GM10847 (cell line): ENCODE measurements around the gene ZNF254.
A peak's percentile ranks its signal among the peaks of the same experiment; 100 is the strongest.

ENCODE experiments used
- POLR2A ChIP-seq: IDR thresholded peaks from 2 replicates; pipeline ENCODE4 v1.6.1; 2011; ENCODE audit not compliant: insufficient read length; ENCODE audit errors: extremely low read depth

The ZNF254 gene

DNA sequence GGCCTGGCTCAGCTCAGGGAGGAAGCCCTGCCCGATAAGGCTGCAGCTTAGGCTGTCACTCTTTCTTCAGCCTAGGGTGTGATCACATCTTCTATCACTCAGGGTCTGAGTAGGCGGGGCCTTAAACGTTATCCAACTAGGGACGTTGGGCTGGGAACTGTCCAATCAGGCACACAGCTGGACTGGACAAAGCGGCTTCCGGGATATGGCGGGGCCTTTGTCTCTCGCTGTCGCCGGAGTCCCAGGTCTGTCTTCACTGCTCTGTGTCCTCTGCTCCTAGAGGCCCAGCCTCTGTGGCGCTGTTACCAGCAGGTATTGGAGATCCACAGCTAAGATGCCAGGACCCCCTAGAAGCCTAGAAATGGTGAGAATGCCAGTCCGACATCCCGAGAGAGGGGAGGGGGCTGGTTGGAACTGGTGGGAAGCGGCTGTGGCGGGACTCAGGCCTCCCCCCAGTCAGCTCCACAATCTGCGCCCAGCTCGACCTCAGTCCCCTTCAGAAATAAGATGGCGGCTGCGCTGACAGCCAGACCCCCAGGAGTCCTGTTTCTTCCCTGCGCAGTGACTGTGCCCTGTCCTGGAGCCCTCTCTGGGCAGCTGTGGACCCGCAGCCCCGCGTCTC lies at the start of gene ZNF254:
Gene ZNF254, plus strand, starts transcription at position 214 of the 622 bp plus-strand sequence. Its CDS starts 121 bp downstream, at position 335.
- TF ChIP-seq POLR2A = peak; percentile 65

DNA sequence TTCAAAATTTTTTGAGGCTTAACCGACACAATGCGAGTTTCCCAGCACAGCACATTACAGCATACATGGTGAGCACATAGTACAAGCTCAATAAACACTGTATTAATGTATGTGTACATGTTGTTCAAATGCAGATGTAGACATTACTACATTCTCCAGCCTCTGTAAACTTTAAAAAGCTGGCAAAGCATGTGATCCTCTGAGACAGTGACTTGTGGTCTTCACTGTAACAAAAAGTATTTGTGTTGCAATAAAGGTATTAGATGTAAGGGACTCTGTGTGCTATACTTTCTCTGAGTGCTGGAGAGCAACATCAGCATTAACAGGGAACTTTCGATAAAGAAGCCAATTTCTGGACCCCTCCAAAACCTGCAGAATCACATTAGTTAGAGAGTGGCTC lies 46.4 kb upstream of the ZNF254 start:
- TF ChIP-seq POLR2A = no peak

DNA sequence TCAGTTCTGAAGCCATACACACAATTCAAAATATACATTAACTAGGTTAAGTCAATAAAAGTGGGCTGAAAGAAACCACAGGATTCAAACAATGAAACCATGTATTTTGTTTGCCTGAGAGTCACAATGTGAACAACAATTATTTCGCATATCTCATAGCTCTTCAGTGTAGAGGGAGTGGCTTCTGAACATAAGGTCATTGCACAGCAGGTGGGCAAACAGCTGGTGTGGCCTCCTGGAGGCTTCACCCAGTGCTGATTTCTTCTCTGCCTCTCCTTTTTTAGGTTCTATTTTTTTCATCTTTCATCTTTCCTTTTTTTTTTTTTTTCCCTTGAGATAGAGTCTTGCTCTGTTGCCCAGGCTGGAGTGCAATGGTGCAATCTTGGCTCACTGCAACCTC lies 40.4 kb upstream of the ZNF254 start:
- TF ChIP-seq POLR2A = no peak

DNA sequence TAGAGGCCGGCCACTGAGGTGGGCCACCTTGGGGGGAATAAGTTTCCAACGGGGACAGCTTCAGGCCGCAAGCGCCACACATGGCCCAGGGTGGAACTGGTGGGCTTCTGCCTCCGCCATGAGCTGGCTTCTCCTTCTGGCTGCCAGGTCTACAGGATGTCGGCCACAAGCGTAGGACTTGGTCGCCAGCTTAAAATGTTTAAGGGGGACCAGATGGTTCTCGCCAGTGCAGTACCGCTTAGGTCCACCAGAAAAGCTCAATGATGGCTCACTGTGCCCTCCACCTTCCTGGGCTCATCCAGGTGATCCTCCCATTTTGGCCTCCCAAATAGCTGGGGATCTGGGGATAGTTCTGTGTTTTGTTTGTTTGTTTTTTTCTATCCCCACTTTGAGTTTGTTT lies 38.7 kb upstream of the ZNF254 start:
- no peak for TF ChIP-seq POLR2A

DNA sequence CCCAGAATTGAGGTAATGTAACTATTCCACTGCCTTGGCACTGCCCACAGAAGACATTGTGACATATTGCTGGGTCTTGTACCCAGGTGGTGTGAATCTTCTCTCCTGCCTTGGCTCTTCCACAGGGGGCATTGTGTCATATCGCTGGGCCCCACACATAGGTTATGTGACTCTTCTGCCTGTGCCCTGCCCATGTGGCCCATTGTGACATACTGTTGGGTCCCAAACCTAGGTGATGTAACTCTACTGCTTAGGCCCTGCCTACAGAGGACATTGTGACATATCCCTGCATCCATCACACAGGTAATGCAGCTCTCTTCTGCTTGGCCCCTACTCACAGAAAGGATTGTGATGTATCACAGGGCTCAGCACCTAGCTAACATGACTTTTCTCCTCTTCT lies 37.5 kb upstream of the ZNF254 start:
- no peak for TF ChIP-seq POLR2A

DNA sequence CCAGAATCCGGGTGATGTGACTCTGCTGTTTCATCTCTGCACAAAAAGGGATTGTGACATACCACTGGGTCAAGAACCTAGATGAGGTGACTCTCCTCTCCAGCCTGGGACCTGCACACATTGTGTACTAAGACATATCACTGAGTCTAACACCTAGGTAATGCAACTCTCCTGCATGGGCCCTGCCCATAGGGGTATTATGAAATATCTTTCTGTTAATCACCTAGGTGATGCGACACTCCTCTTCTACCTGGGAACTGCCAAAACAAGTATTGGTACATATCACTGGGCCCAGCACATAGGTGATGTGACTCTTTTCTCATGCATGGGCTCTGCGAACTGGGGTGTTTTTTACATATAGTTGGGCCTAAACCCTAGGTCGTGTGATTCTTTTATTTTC lies 35.5 kb upstream of the ZNF254 start:
- no peak for TF ChIP-seq POLR2A

DNA sequence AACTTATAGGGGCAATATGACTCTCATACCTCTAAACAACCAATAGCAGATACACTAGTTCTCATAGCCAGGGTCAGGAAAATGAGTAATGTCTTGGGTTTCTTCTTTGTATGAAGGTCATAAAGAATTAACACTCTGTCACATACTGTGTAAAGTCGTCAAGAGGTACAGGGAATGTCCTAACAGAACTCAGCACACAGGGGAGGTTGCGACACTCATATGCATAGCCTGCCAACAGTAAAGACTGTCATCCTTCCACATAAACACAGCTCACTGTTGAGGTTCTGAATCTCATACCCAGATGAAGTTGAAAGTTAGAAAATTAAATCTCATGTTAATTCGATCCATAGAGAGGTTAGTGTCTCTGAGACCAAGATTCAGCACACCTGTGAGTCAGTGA lies 34.2 kb upstream of the ZNF254 start:
- no peak for TF ChIP-seq POLR2A

DNA sequence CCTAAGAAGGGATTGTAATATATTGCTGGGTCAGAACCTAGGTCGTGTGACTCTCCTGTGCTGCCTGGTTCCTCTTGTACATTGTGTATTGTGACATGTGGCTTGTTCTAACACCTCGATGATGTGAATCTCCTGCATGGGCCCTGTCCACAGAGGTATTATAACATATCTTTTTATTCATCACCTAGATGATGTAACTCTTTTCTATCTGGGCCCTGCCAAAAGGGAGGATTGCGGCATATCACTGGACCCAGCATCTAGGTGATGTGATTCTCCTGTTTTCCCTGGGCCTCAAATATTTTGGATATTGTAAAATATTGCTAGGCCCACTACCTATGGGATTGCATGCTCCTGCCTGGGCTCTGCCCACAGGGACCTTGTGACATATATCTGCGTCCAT lies 33.4 kb upstream of the ZNF254 start:
- no peak for TF ChIP-seq POLR2A

DNA sequence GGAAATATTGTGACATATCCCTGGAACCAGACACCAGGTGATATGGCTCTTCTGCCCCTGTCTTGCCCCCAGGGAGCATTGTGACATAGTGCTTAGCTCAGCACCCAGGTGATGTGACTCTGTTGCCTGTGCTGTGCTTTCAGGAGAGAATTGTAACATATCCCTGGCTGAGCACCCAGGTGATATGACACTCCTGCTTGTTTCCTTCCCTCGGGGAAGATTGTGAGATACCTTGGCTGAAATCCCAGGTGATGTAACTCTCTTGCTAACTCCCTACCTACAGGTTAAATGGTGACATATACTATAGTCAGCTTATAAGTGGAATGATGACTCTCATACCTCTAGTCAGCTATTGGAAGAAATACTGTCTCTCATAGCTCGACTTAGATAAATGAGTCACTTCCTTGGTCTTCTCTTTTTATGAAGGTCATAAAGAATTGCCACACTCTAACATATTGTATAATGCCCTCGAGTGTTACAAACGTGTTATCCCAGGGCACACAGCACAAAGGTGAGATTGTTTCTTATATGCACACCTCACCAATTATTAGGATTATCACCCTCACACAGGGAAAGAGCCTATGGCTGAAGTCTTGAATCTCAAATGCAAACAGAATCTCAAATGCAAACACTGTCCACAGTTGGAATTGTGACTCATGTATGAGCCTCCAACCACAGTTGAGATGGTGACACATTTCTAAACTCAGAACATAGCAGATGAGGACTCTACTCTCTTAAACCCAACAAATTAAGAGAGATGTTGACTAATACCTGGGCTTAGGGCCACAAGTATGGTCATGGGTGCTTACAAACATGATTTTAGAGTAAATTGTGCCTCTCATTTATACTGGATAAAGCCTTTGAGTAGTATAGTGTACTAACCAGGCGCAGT lies 32.7 kb upstream of the ZNF254 start:
- no peak for TF ChIP-seq POLR2A

DNA sequence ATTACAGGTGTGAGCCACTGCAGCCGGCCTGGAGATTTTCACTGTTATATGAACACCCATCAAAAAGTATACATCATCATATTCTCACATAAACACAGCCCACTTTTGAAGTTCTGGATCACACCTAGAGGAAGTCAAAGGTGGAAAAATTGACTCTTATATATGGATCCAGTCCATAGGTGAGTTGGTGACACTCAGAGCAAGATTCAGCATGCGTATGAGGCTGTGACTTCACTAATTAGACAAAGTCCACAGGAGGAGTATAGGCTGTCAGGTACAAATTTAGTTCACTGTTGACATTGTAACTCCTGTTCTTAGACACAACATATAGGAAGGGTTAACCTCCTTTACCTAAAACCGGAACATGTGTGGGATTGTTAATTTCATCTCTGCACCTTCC lies 31.4 kb upstream of the ZNF254 start:
- no peak for TF ChIP-seq POLR2A

DNA sequence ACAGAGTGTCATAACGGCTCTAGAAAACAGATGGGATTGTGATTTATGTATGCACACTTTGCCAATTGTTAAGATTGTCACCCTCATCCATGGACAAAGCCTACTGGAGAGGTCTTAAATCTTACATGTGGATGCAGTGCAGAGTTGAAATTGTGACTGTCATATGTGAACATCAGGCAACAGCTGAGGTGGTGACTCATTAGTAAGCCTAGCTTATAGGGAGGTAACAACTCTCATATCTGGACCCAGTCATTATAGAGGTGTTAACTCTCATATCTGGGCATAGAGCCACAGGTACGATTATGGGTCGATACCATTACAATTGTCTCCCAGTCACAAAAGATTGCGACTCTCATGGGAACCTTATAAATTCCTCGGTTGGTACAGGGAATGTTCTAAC lies 29.8 kb upstream of the ZNF254 start:
- no peak for TF ChIP-seq POLR2A

DNA sequence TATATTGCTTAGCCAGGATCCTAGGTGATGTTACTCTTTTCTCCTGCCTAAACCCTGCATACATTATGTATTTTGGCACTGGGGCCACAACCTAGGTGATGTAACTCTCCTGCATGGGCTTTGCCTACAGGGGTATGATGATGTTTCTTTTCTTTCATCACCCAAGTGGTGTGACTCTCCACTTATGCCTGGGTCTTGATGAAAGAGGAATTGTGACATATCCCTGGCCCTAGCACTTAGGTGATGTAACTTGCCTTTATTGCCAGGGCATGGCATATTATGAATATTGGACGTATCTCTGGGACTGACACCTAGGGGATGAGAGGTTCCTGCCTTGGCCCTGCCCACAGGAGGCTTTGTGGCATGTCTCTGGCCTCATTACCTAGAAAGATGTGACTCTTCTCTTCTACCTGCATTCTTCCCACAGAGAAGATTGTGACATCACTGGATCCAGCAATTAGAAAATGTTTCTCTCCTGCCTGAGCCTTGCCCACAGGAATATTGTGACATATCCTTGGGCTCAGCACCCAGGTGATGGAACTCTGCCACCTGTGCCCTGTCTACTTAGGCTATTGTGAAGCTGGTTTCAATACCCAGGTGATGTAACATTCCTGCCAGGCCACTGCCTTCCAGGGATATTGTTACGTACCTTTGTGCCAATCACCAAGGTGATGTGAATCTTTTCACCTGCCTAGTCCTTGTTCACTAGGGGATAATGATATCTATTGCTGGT lies 27.3 kb upstream of the ZNF254 start:
- TF ChIP-seq POLR2A = no peak

DNA sequence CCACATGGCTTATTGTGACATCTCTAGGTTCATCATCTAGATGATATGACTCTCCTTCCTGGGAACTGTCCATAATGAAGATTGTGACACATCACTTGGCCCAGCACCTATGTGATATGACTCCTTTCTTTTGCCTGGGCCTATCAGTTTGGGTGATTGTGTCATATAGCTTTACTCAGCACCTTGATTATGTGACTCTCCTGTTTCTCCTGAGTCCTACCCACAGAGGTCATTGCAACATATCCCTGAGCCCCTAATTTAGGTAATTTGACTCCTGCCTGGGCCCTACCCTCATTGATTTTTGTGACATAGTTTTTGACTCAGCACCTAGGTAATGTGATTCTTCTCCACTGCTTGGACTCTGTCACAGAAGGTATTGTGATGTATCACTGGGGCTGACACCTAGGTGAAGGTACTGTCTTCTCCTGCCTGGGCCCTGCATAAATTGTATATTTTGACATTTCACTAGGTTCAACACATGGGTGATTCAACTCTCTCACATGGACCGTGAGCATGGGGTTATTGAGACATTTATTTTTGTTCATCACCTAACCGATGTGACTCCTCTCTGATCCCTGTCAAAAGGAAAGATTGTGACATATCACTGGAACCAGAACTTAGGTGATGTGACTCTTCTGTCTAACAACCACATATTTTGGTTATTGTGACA lies 26.2 kb upstream of the ZNF254 start:
- TF ChIP-seq POLR2A = no peak

DNA sequence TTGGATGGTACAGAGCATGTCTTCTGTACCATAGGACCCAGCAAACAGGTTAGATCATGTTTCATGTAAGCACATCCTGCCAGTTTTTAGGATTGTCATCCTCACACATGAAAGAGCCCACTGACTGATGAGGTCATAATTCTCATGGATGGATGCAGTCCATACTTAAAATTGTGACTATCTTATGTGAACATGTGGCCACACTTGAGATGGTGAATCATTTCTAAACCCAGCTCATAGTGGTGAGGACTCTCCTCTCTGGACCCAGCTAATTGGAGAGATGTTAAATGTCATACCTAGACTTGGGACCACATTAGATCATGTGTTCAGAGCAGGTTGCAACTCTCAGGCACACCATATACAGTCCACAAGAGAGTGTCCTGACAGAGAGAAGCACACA lies 24.8 kb upstream of the ZNF254 start:
- TF ChIP-seq POLR2A = no peak

DNA sequence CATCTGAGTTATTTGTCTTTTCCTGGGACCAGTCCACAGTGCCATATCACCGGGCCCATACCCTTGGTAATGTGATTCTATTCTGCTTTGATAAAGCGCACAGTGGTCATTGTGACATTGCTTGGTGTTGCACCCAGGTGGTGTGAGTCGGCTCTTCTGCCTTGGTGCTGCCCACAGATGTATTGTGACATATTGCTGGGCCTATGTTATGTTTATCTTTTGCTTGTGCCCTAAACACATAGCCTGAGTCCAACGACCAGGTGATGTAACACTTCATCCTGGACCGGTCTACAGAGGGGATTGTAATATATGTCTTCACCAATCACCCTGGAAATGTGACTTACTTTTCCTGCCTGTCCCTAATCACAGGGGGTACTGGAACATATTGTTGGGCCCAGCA lies 23.7 kb upstream of the ZNF254 start:
- TF ChIP-seq POLR2A = no peak
